Cardiac fibroblast (primary cell): ENCODE measurements around the gene TMEM178B.

Experiments
- DNase-seq, 2 donors: peaks; one replicate each; pipeline versions ENCODE4 v3.0.0 to v3.0.0-alpha.2; 2010; ENCODE audit warnings: low read depth in 2 of 2
- H3K4me3 ChIP-seq, 2 donors: replicated peaks in 1 of 2; 1 replicate in 1 of 2; 2 replicates in 1 of 2; pipeline ENCODE4 v1.5.1; 2011; ENCODE audit warnings: low read depth in 2 of 2, low read length in 2 of 2, mild to moderate bottlenecking in 2 of 2, moderate library complexity in 1 of 2
- CTCF ChIP-seq: IDR thresholded peaks from one replicate; pipeline ENCODE4 v1.5.1; 2011; ENCODE audit warnings: low read depth, mild to moderate bottlenecking, low read length, inconsistent platforms

Gene TMEM178B

DNA sequence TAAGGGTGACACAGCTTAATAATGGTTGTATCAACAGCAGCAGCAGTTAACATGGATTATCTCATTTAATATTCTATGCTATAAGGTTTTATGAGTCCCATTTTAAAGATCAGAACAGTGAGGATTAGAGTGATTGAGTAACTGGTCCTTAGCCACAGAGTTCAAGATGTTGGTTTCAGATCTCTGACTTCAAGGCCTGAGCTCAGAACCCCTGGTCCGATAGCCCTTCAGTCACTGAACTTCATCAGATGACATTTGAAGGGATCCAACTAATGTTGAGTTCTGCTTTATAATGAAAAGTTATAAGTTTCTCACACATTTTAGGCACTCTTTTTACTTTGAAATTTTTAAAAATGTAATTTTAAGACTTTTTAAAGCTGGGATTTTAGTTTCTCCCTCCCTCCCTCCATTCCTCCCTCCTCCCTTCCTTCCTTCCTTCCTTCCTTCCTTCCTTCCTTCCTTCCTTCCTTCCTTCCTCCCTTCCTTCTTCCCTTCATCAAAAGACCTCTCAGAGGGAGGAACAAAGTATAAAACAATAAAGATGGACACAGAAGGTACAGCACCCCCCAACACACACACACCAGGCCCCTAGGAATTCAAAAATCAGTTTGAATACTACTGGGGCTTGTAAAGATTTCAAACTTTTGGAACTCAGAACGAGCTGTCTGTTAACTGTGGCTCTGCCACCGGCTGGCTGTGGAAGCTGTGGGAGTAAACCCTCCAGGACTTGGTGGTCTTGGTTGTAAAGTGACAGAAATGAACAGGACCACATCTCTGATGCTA is 270.5 kb downstream of the TMEM178B start:
- DNase-seq: no peak
- no peak overlapping the region for H3K4me3 ChIP-seq
- no peak for TF ChIP-seq CTCF

- no peak overlapping the region for H3K4me3 ChIP-seq
- no peak for DNase-seq
- no peak for TF ChIP-seq CTCF
Observed at GRCh38 chr7:141348728-141349127, 274.9 kb downstream of the TMEM178B start.

- no peak for TF ChIP-seq CTCF
- no peak overlapping the region for H3K4me3 ChIP-seq
- DNase-seq: no peak
Observed at GRCh38 chr7:141349338-141349737, 275.5 kb downstream of the TMEM178B start.

DNA sequence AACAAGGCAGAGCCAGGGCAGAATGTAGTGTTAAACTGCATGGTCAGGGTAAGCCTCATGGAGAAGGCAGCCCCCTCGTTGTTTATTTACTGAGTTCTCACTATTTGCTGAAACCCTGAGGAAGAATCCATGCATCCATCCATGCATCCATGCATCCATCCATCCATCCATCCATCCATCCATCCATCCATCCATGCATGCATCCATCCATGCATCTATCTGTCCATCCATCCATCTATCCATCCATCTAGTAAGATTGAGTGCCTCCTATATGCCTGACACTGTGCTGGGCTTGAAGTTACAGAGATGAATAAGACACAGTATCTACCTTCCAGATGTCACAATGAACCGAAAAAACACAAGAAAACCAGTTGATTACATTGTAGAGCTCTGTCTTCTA is 275.9 kb downstream of the TMEM178B start:
- no peak overlapping the region for H3K4me3 ChIP-seq
- no peak for DNase-seq
- no peak for TF ChIP-seq CTCF

GRCh38 chr7:141351175-141351574 is 277.3 kb downstream of the TMEM178B start:
- TF ChIP-seq CTCF: no peak
- H3K4me3 ChIP-seq: no peak overlapping the region
- DNase-seq: no peak

- no peak overlapping the region for H3K4me3 ChIP-seq
- no peak for TF ChIP-seq CTCF
- no peak for DNase-seq
Observed at GRCh38 chr7:141352955-141353354, 279.1 kb downstream of the TMEM178B start.

DNA sequence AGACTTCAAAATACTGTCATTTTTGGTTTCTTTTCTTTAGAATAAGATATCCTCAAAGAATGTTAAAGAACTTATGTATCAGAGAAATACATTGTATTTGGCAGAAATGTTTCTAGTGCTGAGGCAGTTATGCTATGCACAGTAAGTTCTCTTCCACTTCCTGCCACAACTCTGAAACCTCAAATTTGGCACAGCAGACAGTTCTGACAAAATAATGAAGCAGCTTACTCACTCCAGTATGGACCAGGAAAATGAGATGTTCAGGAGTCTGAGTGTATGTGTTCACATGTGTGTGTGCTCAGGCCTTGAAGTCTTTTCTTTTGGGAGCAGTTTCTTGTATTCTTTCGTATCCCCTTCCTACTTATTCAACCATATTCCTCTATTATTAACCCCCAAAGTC is 280.4 kb downstream of the TMEM178B start:
- TF ChIP-seq CTCF: no peak
- peak; percentile 73 to 79 for DNase-seq

More for the DNA sequence above, 280.4 kb downstream of the TMEM178B start:
- H3K4me3 ChIP-seq: no peak overlapping the region
